NCI-H526 treated with DMSO at 0.1 percent for 48 hours (cell line): ENCODE measurements around the gene MIDN.
"Not testable (repeated sequence)": the region's sequence is repeated elsewhere in the genome, so short reads cannot be mapped to it uniquely, and the experiment has no call there.

Experiments used
- DNase-seq: peaks from one replicate; lab custom pipeline; 2025; lab: John Stamatoyannopoulos, UW

The MIDN gene

DNA sequence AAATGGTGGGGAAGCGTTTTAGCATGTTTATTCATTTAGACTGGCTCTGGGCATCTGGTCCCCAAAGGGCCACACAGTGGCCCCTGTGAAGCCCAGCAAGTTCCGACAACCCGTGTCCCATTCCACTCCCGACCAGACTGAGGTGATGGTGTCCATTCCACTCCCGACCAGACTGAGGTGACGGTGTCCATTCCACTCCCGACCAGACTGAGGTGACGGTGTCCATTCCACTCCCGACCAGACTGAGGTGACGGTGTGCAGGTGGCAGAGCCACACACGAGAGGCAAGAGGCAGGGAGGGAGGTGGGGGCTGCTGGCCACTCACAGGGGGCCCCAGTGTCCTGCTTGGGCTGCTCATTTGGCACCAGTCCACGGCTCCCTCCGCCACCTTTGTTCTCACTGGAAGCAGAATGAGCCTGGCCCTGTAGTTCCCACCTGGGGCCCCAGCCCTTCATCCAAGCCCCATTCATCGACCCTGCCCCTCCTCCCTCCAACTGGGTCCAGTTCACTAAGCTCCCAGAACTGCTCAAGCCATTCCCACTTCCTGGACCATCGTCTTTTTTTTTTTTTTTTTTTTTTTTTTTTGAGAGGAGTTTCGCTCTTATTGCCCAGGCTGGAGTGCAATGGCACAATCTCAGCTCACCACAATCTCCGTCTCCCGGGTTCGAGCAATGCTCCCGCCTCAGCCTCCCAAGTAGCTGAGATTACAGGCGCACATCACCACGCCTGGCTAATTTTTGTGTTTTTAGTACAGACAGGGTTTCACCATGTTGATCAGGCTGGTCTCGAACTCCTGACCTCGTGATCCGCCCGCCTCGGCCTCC is 1.9 kb upstream of the MIDN start:
- DNase-seq = not testable (repeated sequence)

DNA sequence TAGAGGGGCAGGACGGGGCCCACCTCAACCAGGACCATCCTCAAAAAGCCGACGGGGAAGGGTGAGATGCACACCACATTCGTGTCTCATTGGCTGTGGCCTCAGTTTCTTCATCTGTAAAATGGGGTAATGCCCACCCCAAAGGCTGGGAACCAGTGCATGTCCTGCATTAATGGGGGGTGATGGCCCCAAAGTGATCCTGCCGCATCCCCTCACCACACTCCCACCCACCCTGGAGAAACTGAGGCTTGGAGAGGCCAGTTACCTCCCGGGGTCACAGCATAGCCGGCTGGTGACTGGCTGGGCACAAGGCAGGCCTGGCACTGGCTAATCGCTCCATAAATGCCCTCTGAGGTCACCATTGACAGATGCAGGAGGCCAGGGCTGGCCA is 640 bp upstream of the MIDN start:
- DNase-seq = no peak

DNA sequence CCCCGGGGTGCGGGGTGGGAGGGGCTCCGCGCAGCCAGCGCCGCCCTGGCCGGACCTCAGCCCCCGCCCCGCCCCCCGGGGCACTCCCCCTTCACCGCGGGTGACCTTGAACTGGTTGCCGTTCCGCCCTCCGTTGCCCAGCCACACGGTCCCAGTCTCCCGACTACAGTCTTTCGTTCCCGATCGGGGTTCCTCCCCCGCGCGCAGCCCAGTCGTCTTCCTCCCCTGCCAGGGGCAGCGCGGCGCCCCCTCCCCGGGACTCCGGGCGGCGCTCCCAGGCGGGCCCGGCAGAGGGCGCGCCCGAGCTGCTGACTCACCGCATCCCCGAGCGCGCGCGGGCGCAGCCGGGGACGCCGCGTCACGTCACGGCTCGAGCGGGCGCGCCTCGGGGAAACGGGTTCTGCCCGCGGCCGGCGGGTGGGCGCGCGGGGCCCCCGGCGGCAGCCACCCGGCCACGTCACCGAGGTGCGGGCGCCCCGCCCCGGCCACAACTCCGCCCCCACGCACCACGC is 459 bp downstream of the MIDN start:
- DNase-seq = peak; percentile 27

DNA sequence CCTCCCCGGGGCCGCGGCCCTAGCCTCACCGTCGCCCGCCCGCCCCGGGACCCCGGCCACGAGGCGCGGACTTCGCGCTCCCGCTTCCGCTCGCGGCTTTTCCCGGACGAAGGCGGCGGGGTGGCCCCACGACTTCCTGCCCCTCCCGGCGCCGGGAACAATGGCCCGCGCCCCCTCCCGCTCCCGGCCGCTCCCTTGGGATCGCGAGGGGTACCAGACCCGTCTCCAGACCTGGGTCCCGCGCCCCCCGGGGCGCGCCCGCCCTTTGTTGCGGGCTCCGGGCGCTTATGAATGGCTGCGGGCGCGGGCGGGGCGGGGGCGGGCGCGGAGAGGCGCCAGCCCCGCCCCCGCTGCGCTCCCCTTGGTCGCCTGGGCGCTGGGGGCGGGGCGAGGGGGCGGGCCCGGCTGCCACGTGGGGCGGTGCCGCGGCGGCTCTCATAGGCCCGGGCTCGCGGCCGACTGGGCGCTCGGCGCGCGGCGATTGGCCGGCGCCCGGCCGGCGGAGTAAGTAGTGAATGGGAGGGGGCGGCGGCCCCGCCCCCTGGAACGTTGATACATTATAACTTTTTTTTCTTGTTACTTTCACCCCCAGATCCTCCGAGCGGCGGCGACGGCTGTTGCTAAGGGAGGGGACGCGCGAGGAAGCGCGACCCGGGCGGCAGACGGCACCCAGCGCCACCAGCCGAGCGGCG is 1.1 kb downstream of the MIDN start:
- DNase-seq = peak; percentile 58

DNA sequence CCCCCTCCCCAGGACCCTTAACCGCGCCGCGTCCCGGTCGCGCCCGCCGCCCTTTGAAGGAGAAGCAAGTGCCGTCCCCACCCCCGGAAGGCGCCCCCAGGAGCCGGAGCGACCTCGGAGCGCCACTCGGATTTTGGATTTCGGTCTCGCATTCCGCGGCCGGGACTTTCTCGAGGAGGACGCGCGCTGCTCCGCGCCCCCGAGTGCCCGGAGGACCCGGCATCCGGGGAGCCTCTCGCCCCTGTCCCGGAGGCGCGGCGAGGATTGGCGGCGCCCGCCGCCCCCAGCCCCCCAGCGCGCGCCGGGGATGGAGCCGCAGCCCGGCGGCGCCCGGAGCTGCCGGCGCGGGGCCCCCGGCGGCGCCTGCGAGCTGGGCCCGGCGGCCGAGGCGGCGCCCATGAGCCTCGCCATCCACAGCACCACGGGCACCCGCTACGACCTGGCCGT is 1.6 kb downstream of the MIDN start:
- no peak for DNase-seq

DNA sequence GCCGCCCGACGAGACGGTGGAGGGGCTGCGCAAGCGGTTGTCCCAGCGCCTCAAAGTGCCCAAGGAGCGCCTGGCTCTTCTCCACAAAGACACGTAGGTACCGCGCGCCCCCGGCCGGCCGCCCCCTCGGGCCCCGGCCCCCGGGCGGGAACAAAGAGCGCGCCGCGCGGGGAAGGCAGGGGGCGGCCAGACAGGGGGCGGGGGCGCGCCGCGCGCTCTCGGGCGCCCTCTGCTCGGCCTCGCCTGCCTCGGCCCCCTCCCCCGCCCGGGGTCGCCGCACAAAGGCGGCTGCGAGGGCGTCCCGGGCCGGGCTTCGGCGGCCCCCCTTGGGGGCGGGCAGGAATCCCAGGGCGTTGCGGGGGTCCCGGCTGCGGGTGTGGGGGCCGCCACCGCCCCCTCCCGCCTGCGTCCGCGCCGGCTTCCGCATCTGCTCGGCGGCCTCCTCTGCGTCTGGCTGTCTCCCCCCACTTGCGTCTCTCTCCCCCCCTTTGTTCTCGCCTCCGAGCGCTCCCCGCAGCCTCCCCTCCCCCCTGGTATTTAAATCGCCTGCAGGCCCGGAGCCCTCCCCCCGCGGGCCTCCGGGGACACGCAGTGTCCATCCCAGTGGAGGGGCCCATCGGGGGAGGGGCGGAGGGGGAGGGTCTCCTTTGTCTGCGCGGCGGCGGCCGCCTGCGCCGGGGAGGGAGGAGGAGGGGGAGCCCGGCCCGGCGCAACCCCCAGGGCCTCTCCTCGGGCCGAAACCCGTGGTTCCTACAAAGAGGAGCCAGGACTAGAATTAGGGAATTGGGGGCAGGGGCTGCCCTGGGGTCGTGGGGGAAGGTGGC is 2.3 kb downstream of the MIDN start:
- DNase-seq = peak; percentile 33

DNA sequence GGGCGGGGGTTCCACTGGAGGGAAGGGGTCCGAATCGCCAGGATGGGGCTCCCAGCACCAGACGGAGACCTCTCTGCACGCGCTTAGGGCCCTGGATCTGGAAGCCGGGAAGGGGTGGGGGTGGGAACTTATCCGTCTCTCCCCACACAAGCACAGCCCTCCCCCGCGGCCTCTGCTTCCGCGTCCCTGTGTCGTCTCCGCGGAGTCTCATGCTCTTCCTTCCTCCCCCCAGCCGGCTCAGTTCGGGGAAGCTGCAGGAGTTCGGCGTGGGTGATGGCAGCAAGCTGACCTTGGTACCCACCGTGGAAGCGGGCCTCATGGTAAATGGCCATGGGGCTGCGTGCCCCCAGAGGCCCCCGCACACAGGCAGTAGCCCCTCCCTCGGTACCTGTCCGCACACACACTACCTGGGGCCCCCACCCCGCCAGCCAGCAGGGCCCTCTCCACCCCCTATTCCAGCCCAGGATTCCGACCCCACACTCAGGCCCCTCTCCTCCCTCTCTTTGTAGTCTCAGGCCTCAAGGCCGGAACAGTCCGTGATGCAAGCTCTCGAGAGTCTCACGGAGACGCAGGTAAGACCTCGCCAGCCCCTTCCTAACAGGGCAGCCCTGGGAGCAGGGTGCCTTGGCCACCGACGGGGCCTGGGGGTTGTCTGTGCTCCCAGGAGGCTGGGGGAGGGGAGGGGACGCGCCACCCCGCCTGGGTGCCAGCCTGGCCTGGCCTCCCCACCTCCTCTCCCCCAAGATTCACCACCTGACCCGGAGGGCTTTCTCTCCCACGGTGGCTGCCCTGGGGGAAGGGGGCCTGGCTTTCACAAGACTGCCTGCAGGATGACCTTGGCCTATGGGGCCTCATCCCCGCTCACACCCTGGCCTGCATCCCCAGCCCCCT is 3.2 kb downstream of the MIDN start:
- no peak for DNase-seq

DNA sequence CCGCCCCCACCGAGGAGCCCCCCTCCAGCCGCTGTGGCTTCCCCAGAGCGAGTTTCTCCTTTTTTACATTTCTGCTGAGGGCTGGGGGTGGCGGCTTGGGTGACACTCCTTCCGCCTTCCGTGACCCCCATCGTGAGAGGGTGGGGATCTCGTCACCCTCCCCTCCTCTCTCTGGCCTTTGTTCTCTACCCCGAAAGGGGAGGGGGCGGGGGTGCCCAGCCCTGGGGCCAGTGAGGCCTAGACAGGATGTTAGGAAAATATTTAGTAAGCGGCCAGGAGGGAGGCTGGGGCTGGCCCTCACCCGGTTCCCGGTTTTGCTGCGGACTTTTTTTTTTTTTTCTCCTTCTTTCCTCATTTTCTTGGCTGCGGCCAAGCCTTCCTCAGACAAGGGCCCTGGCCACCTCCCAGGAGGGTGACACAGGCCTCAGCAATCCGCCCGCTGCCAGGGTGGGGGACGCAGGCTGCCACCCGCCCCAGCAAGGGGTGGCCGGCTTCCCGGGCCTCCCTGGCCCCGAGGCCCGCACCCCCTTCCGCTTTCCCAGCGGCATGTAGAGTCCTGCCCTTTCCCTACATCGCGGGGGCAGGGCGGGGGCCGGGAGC is 3.9 kb downstream of the MIDN start:
- DNase-seq = no peak

DNA sequence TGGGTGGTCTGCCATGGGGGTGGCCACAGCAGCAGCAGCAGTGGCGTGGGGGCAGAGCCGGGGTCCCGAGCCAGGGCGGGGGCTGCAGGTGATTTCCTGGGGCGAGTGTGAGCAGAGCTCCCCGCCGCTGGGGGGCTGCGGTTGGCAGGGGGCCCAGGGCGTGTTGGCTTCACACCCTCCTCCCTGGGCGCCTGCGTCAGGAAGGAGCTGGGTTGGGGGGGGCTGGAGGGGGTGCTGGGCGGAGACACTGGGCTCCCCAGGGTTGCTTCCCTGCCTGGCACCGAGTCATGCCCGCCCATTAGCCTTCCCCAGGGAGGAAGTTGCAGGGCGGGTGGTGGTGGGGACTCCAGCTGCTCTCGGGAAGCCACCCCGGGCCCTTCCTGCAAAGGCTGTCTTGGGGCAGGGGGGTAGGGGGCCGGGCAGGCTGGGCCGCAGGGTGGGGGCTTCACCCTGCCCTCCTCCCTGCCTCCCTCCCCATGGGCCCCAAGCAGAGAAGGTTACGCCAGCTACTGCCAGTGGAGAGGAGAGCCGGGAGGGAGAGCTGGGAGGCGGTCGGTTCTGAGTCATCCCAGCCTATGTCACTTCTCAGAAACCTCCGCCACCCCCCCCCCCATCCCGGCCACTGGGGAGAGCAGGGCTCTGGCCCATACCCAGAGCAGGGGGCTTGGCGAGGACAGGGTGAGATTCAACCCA is 4.6 kb downstream of the MIDN start:
- no peak for DNase-seq

DNA sequence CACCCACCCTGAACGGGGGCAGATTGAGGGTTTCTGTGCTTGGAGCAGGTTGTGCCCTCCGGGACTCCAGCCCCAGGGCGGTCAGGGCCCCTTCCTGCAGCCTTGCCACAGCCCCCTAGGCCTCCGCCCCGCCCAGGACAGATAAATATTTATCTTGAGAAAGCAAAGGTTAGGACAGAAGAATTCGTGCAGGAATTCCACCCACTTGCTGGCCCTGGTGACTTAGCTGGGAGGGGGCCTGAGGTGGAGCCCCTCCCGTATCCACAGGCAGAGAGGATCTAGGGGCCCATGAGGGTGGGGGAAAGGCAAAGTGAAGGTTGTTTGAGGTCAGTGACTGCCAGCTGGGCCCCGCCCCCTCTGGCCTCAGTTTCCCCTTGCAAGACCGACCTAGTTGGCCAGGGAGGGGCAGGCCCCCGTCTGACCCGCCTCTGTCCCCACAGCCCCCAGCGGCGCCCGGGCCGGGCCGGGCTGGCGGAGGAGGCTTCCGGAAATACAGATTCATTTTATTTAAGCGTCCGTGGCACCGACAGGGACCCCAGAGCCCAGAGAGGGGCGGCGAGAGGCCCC is 5.2 kb downstream of the MIDN start:
- DNase-seq = no peak

DNA sequence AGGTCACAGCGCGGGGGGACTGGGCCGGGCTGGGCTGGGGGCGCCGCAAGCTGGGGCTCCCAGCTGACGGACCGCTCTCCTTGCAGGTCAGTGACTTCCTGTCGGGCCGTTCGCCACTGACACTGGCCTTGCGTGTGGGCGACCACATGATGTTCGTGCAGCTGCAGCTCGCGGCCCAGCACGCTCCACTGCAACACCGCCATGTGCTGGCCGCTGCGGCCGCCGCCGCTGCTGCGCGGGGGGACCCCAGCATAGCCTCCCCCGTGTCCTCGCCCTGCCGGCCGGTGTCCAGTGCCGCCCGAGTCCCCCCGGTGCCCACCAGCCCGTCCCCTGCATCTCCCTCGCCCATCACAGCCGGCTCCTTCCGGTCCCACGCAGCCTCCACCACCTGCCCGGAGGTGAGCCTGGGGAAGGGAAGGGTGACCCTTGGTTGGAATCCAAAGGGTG is 5.7 kb downstream of the MIDN start:
- no peak for DNase-seq

DNA sequence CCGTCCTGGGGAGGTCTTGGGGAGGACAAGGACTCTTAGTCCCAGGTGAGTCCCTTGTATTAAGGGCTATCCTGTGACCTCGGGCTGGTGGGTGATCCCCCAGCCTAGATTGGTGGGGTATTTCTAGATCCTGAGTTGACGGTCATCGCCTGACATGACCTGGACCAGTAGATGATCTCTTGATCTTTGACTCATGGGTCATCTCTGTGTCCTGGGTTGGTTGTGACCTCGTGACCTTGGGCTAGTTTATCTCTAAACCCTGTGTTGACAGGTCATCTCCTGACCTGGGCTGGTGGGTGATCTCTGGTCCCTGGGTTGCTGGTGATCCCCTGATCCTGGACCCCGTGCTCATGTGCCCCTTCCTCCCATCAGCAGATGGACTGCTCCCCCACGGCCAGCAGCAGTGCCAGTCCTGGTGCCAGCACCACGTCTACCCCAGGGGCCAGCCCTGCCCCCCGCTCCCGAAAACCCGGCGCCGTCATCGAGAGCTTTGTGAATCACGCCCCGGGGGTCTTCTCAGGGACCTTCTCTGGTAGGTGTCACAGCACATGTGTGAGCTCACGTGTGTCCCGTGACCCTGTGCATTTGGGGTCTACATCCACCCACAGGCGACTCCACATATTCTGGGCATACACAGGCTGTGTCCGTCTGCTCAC is 6.3 kb downstream of the MIDN start:
- DNase-seq = no peak

DNA sequence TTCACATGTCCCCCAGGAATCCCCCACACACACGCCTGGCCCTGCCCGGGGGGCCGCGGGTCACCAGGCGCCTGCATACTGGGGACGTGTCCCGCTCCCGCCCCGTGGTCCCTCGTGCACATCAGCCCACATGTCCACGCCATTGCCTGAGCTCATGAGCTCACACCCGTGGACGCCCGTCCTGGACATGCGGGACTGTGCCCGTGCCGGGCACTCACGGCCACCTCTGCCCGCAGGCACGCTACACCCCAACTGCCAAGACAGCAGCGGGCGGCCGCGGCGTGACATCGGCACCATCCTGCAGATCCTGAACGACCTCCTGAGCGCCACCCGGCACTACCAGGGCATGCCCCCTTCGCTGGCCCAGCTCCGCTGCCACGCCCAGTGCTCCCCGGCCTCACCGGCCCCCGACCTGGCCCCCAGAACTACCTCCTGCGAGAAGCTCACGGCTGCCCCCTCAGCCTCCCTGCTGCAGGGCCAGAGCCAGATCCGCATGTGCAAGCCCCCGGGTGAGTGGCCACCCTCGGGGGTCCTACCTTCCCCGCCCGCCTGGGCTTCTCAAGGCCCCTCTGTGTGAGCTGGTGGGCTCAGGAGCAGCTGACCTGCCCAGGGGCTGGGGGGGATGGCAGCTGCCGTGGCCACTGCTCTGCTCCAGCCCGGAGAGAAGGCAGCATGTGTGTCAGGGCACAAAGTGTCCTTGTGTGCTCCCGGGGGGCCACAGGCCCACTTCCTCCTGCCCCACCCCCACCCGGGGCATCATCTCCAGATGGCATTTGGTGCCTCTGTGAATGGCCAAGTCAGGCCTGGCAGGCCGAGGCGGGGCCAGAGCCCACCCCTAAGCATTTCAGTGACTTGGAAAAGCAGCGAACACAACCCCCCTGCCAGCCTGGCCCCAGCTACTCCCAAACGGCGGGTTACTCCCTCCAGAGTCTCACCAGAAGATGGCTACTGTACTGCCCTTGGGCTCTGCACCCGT is 7.1 kb downstream of the MIDN start:
- no peak for DNase-seq

DNA sequence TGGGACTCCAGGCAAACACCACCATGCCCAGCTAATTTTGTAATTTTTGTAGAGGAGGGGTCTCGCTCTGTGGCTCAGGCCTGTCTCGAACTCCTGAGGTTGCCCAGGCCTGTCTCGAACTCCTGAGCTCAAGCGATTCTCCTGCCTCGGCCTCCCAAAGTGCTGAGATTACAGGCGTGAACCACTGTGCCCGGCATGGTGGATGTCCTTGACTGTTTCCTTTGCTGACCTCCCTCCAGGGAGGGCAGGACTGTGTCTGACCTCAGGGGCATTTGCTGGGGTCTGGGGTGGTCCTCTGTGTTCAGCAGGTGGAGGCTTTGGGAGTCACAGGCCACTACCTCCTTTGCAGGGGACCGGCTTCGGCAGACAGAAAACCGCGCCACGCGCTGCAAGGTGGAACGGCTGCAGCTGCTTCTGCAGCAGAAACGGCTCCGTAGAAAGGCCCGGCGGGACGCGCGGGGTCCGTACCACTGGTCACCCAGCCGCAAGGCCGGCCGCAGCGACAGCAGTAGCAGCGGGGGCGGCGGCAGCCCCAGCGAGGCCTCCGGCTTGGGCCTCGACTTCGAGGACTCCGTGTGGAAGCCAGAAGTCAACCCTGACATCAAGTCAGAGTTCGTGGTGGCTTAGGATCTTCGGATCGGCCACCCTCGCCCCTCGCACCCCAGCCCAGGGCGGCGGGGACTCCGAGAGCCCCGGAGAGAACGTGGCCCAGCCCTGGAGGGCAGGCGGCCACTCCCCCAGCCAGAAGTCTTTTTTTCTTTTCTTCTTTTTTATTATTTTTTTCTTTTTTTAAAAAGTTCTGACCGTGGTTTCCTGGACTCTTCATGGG is 8.5 kb downstream of the MIDN start:
- no peak for DNase-seq

DNA sequence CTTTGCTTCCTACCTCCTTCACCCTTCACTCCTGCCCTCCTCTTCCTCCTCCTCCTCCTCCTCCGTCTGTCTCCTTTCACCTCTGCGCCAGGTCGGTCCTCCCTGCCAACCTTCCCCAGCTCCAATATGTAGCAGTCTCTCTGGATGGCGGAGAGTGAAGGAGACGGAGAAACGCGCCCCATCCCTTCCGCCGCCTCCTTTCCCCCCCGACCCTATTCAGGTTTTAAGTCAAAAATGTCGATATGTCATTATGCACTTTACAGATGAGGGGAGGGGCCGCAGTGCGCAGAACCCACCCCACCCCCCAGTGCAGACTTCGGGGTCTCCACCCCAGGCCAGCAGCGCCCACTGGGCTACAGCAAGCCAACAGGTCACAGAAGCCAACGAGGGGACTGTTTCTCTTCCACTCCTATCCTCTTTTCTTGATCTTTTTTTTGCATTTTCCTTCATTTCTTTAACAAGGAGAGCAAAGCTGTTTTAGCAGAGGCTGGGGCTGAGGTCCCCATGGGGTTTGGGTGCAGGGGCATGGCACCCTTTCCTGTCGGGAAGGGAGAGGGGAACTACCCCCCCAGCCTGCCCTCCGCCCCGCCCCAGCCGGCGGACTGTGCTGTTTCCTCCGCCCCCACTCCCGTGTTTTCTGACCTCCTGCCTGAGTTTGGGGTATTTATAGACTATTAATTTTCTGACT is 9.2 kb downstream of the MIDN start:
- DNase-seq = no peak

DNA sequence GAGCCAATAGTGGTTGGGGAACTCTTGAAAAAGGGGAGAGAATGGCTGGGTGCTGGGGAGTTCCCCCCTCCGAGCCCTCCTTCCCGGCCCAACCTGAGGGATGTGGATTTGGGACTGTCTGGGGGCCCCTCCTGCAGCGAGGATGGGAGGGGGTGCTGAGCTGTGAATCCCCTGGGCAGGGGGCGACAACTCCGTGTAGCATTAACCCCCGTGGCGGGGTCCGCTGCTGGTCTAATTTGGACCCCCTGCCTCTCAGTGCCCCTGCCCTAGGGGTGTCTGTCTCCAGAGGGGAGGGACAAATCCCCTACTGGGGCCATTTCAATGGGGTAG is 9.7 kb downstream of the MIDN start:
- DNase-seq = no peak

DNA sequence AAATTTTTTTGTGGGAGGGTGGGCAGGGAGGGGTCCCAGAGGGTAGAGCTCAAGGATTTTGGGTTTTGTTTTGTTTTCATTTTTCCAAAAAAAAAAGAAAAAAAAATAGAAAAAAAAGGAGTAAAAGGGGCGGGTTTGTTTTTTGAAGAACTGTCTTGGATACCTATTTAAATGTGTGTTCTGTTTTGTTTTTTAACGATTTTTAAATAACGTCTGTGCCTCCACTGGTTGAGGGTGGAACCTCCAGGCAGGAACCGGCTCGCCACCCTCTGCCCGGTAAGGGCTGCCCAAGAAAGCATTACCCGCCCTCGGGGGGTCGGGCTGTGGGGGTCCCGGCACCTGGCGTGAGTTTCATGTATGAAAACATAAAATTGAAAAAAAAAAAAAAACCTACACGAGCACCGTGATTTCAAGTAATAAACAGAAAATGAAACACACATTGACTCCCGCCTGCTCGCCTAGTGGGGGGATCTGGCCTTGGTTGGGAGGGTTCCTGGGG is 10.4 kb downstream of the MIDN start:
- peak; percentile 29 for DNase-seq
